HepG2 (cell line): ENCODE data around the gene PTPRM. TPM values are rescaled to one million over a fixed set of nuclear protein-coding genes. Genes with fewer than 3 reads are reported as not detected.

Source experiments
- ATAC-seq: fragments of 200-7000 bp; cut with Tn5 transposase; 3 replicates; pipeline ENCODE4 v1.9.1; 2020; ENCODE audit warnings: mild to moderate bottlenecking, moderate library complexity
- BruUV-seq: library from RNA; stranded (reverse); fragments of 400-500 nt; replicated peaks from 2 replicates; lab custom pipeline; 2021; lab: Mats Ljungman, UMichigan
- CTCF ChIA-PET: fragments of 300-600 bp; formaldehyde crosslinking; extraction: SDS; loops from one replicate; lab custom pipeline; 2021; ENCODE audit warnings: low total read pairs, inconsistent platforms, low intra/inter-chr PET ratio; lab: Yijun Ruan, JAX
- POLR2A ChIA-PET: fragments of 350-600 bp; sonication (Branson Sonifier 250); formaldehyde crosslinking; loops from one replicate; lab custom pipeline; 2020; ENCODE audit warnings: antibody characterized with exemption, inconsistent platforms; lab: Yijun Ruan, JAX
- DNase-seq: peaks from one replicate; pipeline ENCODE4 v3.0.0-alpha.2; 2015; ENCODE audit warnings: low spot score
- FAIRE-seq: peaks from 3 replicates; lab custom pipeline; 2011; peaks lifted over from hg19 to GRCh38; lab: Jason Lieb, UNC
- H2AFZ ChIP-seq: one replicate; pipeline ENCODE4 v1.6.1; 2011; ENCODE audit warnings: low read length, inconsistent platforms
- H3K27ac ChIP-seq: fragments of 300-600 bp; 3 replicates; pipeline ENCODE4 v1.8.0; 2011; ENCODE audit warnings: mixed run types, mild to moderate bottlenecking, mixed read lengths, low read length, inconsistent platforms; ENCODE audit not compliant: insufficient read depth; ENCODE audit errors: extremely low read length
- H3K27me3 ChIP-seq, 2 experiments: fragments of 200-600 bp in 1 of 2; 2 replicates in 1 of 2; 3 replicates in 1 of 2; pipeline versions ENCODE4 v1.6.0 to v1.8.0; 2011; ENCODE audit warnings: low read length in 2 of 2, mild to moderate bottlenecking in 2 of 2, moderate library complexity in 2 of 2, inconsistent platforms in 1 of 2; ENCODE audit not compliant: insufficient read depth in 2 of 2, control insufficient read depth in 1 of 2
- H3K36me3 ChIP-seq, 2 experiments: fragments of 200-600 bp in 1 of 2; replicated peaks in 1 of 2; 2 replicates in 1 of 2; 3 replicates in 1 of 2; pipeline versions ENCODE4 v1.5.1 to v1.8.0; 2011; ENCODE audit warnings: low read length in 2 of 2, inconsistent platforms in 1 of 2; ENCODE audit not compliant: insufficient read depth in 2 of 2, control insufficient read depth in 1 of 2
- H3K4me1 ChIP-seq: 2 replicates; pipeline ENCODE4 v1.5.1; 2012; ENCODE audit warnings: low read length, inconsistent platforms; ENCODE audit not compliant: insufficient read depth
- H3K4me2 ChIP-seq: 2 replicates; pipeline ENCODE4 v1.6.0; 2011; ENCODE audit warnings: low read depth, low read length, inconsistent platforms
- H3K4me3 ChIP-seq, 3 experiments: fragments of 200-600 bp in 1 of 3; sonication (generic), shearing (Covaris generic) in 1 of 3; replicated peaks in 1 of 3; 2 replicates each; pipeline ENCODE4 v1.5.1; 2011 to 2016; ENCODE audit warnings: low read length in 3 of 3, inconsistent platforms in 2 of 3, low read depth in 2 of 3, mild to moderate bottlenecking in 2 of 3, control low read depth in 1 of 3, mixed read lengths in 1 of 3; ENCODE audit not compliant: insufficient read depth in 1 of 3
- H3K79me2 ChIP-seq: one replicate; pipeline ENCODE4 v1.6.1; 2011; ENCODE audit warnings: low read length, inconsistent platforms; ENCODE audit not compliant: insufficient read depth
- H3K9ac ChIP-seq: 2 replicates; pipeline ENCODE4 v1.6.0; 2011; ENCODE audit warnings: mild to moderate bottlenecking, low read depth, low read length, inconsistent platforms; ENCODE audit not compliant: insufficient read depth
- H3K9me3 ChIP-seq: 2 replicates; pipeline ENCODE4 v1.5.1; 2012; ENCODE audit warnings: mild to moderate bottlenecking, low read length
- H4K20me1 ChIP-seq: 2 replicates; pipeline ENCODE4 v1.6.0; 2011; ENCODE audit warnings: inconsistent platforms, mild to moderate bottlenecking, low read length, moderate library complexity; ENCODE audit not compliant: insufficient read depth
- GATAD2A ChIP-seq: IDR thresholded peaks from 2 replicates; pipeline ENCODE4 v1.6.1; 2016
- IRF9 ChIP-seq: sonication (generic); formaldehyde crosslinking; IDR thresholded peaks from 2 replicates; pipeline ENCODE4 v1.8.0; 2022; ENCODE audit warnings: missing genetic modification reagents, mild to moderate bottlenecking, borderline replicate concordance
- JUND ChIP-seq: sonication (generic); formaldehyde crosslinking; IDR thresholded peaks from 2 replicates; pipeline ENCODE4 v1.8.0; 2022; ENCODE audit warnings: mild to moderate bottlenecking, missing genetic modification reagents
- KMT2A ChIP-seq: sonication (generic); formaldehyde crosslinking; IDR thresholded peaks from 2 replicates; pipeline ENCODE4 v1.4.0; 2020; ENCODE audit warnings: missing genetic modification reagents
- RAD51 ChIP-seq: fragments of 450-650 bp; IDR thresholded peaks from 2 replicates; pipeline ENCODE4 v1.6.1; 2016; ENCODE audit warnings: borderline replicate concordance
- SALL2 ChIP-seq: sonication (generic); formaldehyde crosslinking; IDR thresholded peaks from 2 replicates; pipeline ENCODE4 v1.8.1; 2023; ENCODE audit warnings: mild to moderate bottlenecking, missing genetic modification reagents, inconsistent platforms
- SNRNP70 ChIP-seq: fragments of 200-400 bp; formaldehyde crosslinking; IDR thresholded peaks from 2 replicates; pipeline ENCODE4 v1.6.1; 2017; ENCODE audit warnings: mild to moderate bottlenecking, low read depth, low read length, moderate library complexity
- USF2 ChIP-seq, 2 experiments: sonication (generic) in 1 of 2; formaldehyde crosslinking in 1 of 2; IDR thresholded peaks; 2 replicates each; pipeline versions ENCODE4 v1.5.1 to v1.6.1; 2011 to 2020; ENCODE audit warnings: borderline replicate concordance in 1 of 2, low read depth in 1 of 2, low read length in 1 of 2, mild to moderate bottlenecking in 1 of 2, missing genetic modification reagents in 1 of 2, moderate library complexity in 1 of 2
- ZNF256 ChIP-seq: sonication (generic); formaldehyde crosslinking; conservative IDR thresholded peaks from 2 replicates; pipeline ENCODE4 v1.4.0; 2020; ENCODE audit warnings: missing genetic modification reagents
- ZNF317 ChIP-seq: sonication (generic); formaldehyde crosslinking; IDR thresholded peaks from 2 replicates; pipeline ENCODE4 v1.5.0; 2020; ENCODE audit warnings: mild to moderate bottlenecking, missing genetic modification reagents
- ZNF333 ChIP-seq: sonication (generic); formaldehyde crosslinking; IDR thresholded peaks from 2 replicates; pipeline ENCODE4 v1.4.0; 2020; ENCODE audit warnings: mild to moderate bottlenecking, missing genetic modification reagents, borderline replicate concordance
- ZNF362 ChIP-seq: sonication (generic); formaldehyde crosslinking; IDR thresholded peaks from 2 replicates; pipeline ENCODE4 v1.4.0; 2020; ENCODE audit warnings: missing genetic modification reagents, mild to moderate bottlenecking, borderline replicate concordance
- ZNF772 ChIP-seq: sonication (generic); formaldehyde crosslinking; IDR thresholded peaks from 2 replicates; pipeline ENCODE4 v1.5.0; 2020; ENCODE audit warnings: mild to moderate bottlenecking, missing genetic modification reagents
- ZNF773 ChIP-seq: sonication (generic); formaldehyde crosslinking; IDR thresholded peaks from 2 replicates; pipeline ENCODE4 v1.4.0; 2020; ENCODE audit warnings: missing genetic modification reagents, borderline replicate concordance
- WGBS: methylation state at CpG from one replicate; pipeline ENCODE4 v1.1.6; 2017; ENCODE audit warnings: low lambda C conversion rate; 5-methylcytosine and 5-hydroxymethylcytosine counted together
- in situ Hi-C: cut with HindIII; loops from 2 replicates; pipeline ENCODE4 v1.10.0; 2017; ENCODE audit warnings: low pct_unique_long_range_greater_than_20kb; ENCODE audit not compliant: extremely low pct_ligation_motif_present
- intact Hi-C: fragments of 100-400 bp; cut with micrococcal nuclease; formaldehyde crosslinking; loops from one replicate; pipeline ENCODE4 v1.10.0; 2022; ENCODE audit not compliant: unreplicated experiment
- polyA plus RNA-seq, 8 experiments: library from polyadenylated mRNA; depleted of rRNA in 3 of 8; stranded (reverse) in 7 of 8; unstranded in 1 of 8; fragments of >200 nt; fragmentation: Illumina TruSeq in 4 of 8; extraction: Trizol in 4 of 8; gene quantifications; 2 replicates each; pipeline versions ENCODE4 v1.2.1 to v1.2.3, GENCODE V29; 2011 to 2016; ENCODE audit warnings: low read depth in 4 of 8, missing spikeins in 1 of 8, mixed read lengths in 1 of 8; ENCODE audit not compliant: insufficient read depth in 1 of 8
- total RNA-seq, 5 experiments: library from RNA; depleted of rRNA; stranded (reverse); fragments of >200 nt; fragmentation: Illumina TruSeq; extraction: Trizol; gene quantifications; 2 replicates each; pipeline ENCODE4 v1.2.3, GENCODE V29; 2016; ENCODE audit warnings: low read depth in 1 of 5
- TF ChIP-seq, protein P1 (sequence below): sonication (generic); formaldehyde crosslinking; IDR thresholded peaks from 2 replicates; pipeline ENCODE4 v1.4.0; 2020; ENCODE audit warnings: missing genetic modification reagents; ENCODE audit errors: not compliant biosample characterization

The PTPRM gene
- total and polyA plus RNA-seq, 2 of the 13 experiments (the other 11 are each of a cell fraction or from before 2014, with no cell fraction given) = 12.6 to 108 TPM

DNA sequence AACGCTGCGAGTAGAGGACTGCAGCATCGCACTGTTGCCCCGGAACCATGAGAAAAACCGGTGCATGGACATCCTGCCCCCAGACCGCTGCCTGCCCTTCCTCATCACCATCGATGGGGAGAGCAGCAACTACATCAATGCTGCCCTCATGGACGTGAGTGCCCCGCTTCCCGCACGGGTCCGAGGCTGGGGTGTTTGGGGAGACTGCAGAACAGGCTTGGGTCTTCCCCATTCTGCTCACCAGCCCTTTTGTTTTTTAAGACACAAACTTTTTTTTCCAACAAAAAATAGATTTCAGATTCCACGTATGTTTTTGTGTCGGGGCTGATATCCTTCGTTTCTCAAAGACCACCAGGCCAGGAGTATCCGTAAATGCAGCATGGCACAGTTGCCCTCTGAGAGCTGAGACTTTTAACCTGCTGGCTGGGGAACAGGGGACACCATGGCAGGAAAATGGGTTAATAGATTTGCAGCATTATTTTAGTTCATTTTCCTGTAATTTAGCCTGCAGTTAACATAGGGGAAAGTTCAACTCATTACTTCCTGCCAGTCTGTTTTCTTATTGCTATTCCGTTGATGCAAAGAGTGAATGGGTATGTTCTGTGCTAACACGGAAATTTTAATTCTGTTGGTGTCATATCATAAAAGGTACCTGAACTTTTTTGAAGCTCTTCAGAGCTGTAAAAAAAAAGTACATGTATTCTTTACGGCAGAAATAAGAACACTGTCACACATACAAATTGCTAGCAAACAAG is 812.2 kb downstream of the PTPRM start:
- H3K9me3 ChIP-seq = no peaks in the 10 kb centered on the region
- DNase-seq (no peak), FAIRE-seq (no peak), ATAC-seq (no peak)
- intact Hi-C loops = no loop called here
- no peaks in the 10 kb centered on the region for H3K4me1 ChIP-seq
- no TSS peak for BruUV-seq
- H3K27me3 ChIP-seq = no peaks in the 10 kb centered on the region
- no peaks in the 10 kb centered on the region for H4K20me1 ChIP-seq
- no peak overlapping the region for H2AFZ ChIP-seq
- no peaks in the 10 kb centered on the region for H3K79me2 ChIP-seq
- no peak overlapping the region for H3K4me2 ChIP-seq
- peaks cover 10 to 27% of the 10 kb centered on the region in 2 experiments; a peak in 4 of 5 replicates for H3K36me3 ChIP-seq
- in situ Hi-C loops = loop anchor here (25.0 kb wide), 1 partner anchor 1117 kb away; no protein-coding TSS in a partner anchor
- WGBS = 97% methylated on average over 13 of the region's 19 CpGs
- H3K9ac ChIP-seq = no peak overlapping the region
- ChIA-PET CTCF (no interaction called here), POLR2A (no interaction called here)
- no peak overlapping the region for H3K27ac ChIP-seq
- H3K4me3 ChIP-seq = no peak overlapping the region
- TF ChIP-seq RAD51 (no peak), ZNF772 (CRISPR knock-in tag) (no peak), ZNF317 (no peak), IRF9 (CRISPR knock-in tag) (no peak), ZNF362 (CRISPR knock-in tag) (no peak), SALL2 (CRISPR knock-in tag) (no peak), ZNF256 (CRISPR knock-in tag) (no peak), ZNF773 (CRISPR knock-in tag) (no peak), SNRNP70 (no peak), GATAD2A (CRISPR knock-in tag) (no peak), JUND (no peak), USF2 (IDR thresholded peaks at IDR 0.05; ENCODE audit: low read depth, low read length) (no peak), USF2 (CRISPR knock-in tag; IDR thresholded peaks at IDR 0.05; ENCODE audit: borderline replicate concordance) (no peak), KMT2A (no peak), ZNF333 (CRISPR knock-in tag) (no peak)
- TF ChIP-seq, protein P1, sequence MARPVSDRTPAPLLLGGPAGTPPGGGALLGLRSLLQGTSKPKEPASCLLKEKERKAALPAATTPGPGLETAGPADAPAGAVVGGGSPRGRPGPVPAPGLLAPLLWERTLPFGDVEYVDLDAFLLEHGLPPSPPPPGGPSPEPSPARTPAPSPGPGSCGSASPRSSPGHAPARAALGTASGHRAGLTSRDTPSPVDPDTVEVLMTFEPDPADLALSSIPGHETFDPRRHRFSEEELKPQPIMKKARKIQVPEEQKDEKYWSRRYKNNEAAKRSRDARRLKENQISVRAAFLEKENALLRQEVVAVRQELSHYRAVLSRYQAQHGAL = no peak
- TF ChIP-seq, all 625 proteins: peak for 0
